Fibroblast of lung (primary cell): ENCODE measurements around the gene CNOT1.

Experiments used
- CTCF ChIP-seq, 2 donors: IDR thresholded peaks in 1 of 2; conservative IDR thresholded peaks in 1 of 2; 1 replicate in 1 of 2; 2 replicates in 1 of 2; pipeline ENCODE4 v1.5.1; 2011 to 2012; ENCODE audit warnings: low read length in 2 of 2, control low read depth in 1 of 2, inconsistent platforms in 1 of 2, low read depth in 1 of 2, mild to moderate bottlenecking in 1 of 2
- EZH2 ChIP-seq: IDR thresholded peaks from 2 replicates; pipeline ENCODE4 v1.5.1; 2012; ENCODE audit warnings: low read length, control low read depth, mild to moderate bottlenecking; ENCODE audit errors: missing control alignments

GRCh38 chr16:58605562-58605961 lies 24.1 kb downstream of the CNOT1 start:
- TF ChIP-seq CTCF (conservative IDR thresholded peaks at IDR 0.05 in 1 of 2, IDR thresholded peaks at IDR 0.05 in 1 of 2; ENCODE audit: low read depth in 1 of 2, low read length in 2 of 2), result no peak
- TF ChIP-seq EZH2, result no peak
